DMS153 treated with DMSO at 0.1 percent for 48 hours (cell line): Measurements from ENCODE around the gene TTLL11.
"Not testable (repeated sequence)": the region's sequence is repeated elsewhere in the genome, so short reads cannot be mapped to it uniquely, and the experiment has no call there.

Experiments
- DNase-seq: peaks from one replicate; lab custom pipeline; 2025; ENCODE audit not compliant: unreplicated experiment; lab: John Stamatoyannopoulos, UW

The TTLL11 gene

GRCh38 chr9:122125509-122126330 is 32.6 kb upstream of the TTLL11 start:
- DNase-seq = no peak

DNA sequence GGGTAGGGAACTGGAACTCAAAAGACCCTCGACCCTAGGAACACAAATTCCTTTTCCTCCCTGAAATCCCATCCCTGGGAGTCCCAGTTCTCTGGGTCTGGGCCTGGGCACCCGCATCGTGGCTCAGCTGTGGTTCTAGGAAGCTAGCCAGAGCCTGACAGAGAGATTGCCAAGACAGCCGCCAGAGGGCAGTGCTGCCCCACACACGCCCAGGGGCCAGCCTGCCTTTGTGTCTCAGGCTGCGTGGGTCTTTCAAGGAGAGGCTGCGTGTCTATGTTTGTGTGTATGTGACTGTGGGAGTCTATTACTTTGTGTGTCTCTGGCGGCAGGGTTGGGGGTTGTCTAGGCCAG is 32.0 kb upstream of the TTLL11 start:
- peak; percentile 22 for DNase-seq

- no peak for DNase-seq
Measured at GRCh38 chr9:122124528-122124927, 31.4 kb upstream of the TTLL11 start.

DNA sequence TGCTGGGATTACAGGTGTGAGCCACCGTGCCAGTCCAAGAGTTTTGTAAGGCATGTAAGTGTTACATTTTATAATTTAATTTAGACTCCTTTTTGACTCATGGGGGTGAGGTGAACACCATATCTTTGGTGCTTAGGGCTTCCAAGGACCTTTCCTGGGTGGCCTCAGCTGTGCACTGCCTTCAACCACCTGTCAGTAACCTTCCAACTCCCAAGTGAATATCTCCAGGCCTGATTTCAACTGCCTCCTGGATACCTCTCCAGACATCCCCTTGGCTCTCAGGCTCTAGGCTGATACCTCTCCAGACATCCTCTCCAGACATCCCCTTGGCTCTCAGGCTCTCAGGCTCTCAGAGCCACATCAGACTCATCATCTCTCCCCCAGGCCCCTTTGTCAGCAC is 30.9 kb upstream of the TTLL11 start:
- DNase-seq = no peak

- peak; percentile 13 for DNase-seq
Measured at GRCh38 chr9:122122903-122123632, 30.0 kb upstream of the TTLL11 start.

DNA sequence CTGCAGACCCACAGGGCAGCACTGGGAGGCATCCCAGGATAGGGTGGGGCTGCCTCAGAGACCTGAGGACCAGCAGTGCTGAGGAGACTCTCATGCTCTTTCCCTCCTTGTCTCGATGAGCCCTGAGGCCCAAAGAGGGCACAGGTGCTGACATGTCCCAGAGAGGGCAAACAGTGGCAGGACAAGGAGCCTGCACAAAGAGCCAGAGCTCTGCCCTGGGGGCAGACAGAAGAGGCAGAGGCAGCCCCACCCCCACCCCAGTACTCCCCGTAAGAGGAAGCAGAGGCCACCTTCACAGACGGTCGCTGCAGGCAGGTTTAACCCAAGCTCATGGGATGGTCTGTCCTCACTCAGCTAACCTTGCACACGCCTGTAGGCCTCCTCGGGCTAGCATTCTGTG is 29.4 kb upstream of the TTLL11 start:
- no peak for DNase-seq

DNA sequence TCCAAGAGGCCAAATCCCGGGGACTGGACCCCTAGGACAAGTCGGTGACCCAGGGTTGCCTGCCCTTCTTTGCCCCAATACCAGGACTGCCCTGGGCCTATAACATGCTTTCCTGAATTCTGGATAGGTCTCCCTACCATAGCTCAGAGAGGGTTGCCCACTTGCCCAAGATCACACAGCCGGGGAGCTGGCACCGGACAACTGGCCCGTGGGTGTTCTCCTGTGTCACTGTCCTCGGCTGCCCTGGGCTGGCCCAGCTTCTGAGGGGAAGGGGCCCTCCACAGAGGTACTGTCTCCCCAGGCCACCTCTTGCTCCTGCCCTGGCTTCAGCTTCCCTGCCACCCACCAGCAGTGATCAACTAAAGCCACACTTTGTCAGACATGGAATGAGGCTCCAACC is 28.8 kb upstream of the TTLL11 start:
- DNase-seq = no peak

DNA sequence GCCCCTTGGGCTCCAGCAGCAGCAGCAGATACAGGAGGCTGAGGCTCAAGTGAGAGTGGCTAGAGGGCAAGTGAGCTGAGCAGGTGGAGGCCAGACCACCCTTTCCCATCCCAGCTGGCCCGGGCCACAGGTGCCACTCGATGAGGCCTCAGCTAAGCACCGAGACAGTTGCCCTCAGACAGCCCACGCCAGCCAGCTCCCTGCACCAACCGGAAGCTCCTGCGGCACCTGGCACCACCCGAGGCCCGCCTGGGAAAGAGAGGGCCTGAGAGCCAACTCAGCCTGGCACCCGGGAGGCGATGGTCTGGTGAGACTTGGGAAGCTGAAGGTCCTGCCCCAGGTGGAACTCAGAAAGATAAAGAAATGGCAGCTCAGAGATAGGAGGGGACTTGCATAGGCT is 28.3 kb upstream of the TTLL11 start:
- DNase-seq = no peak

DNA sequence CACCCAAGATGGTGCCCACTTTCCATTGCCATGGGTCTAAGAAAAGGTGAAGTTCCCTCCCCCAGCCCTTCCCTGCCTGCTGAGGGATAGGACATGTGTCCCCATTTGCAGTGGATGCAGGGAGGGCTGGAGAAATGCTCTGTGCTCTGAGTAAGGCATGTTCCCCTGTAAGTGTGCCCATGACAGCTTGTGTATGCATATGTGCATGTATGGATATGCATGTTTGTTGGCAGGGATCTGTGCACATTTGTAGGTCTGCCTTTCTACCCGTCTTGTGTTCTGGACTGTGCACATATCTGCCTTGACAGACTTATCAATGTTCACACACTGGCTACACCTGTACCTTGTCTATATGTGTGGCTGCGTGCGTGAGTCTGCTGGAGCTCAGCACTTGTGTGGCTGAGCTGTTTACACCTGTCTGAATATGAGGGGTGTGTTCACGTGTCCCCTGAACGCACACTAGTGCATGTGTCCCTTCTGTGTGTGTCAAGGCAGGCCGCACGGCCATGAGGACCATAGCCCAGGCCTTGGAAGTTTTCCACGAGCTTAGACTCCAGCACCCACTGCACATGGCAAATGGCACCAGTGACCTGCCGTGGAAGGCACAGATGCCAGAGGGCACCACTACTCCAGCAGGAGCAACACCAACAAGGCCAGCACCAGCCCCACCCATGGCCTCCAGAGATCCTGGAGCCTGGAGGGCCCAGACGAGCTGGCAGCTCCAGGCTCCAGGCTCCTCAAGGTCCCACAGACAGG is 27.4 kb upstream of the TTLL11 start:
- no peak for DNase-seq

- DNase-seq = no peak
Measured at GRCh38 chr9:122119721-122120120, 26.6 kb upstream of the TTLL11 start.

DNA sequence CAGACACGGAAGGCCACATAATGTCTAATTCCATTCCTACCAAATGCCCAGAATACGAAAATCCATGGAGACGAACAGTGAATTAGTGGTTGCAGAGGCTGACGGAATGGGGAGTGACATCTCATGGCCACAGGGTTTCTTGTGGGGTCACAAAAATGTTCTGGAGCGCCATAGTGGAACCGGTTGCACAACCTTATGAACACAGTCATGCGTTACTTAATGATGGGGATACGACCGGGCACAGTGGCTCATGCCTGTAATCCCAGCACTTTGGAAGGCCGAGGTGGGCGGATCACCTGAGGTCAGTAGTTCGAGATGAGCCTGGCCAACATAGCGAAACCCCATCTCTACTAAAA is 26.0 kb upstream of the TTLL11 start:
- no peak for DNase-seq

DNA sequence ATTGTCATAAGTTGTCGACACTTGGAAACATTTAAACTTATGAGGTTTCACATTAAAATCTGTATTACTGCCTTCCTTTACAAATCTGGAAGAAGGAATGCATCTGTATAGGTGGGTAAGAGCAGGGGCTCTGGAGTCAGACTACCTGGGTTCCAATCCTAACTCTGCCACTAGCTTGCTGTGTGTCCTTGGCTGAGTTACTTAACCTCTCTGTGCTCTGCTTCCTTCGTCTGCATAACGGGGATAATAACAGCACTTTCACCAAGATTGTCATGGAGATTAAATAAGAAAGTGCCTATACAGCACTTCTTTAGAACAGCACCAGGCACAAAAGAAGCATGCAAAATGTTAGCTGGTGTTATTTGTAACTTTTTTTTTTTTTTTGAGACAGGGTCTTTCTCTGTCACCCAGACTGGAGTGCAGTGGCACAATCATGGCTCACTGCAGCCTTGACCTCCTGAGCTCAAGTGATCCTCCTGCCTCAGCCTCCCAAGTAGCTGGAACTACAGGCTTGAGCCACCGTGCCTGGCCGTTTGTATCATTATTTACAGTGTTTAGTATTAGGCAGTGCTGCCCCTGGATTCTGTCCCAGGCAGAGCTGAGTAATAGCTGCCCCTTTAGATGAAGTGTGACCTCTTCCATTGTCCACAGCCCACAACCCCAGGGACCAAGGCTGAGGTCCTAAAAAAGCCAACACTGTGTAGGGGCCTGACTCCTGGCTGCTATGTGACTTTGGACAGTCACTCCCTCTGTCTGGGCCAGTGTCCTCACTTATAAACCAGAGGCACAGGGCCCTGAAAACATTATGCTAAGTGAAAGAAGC is 25.4 kb upstream of the TTLL11 start:
- no peak for DNase-seq

DNA sequence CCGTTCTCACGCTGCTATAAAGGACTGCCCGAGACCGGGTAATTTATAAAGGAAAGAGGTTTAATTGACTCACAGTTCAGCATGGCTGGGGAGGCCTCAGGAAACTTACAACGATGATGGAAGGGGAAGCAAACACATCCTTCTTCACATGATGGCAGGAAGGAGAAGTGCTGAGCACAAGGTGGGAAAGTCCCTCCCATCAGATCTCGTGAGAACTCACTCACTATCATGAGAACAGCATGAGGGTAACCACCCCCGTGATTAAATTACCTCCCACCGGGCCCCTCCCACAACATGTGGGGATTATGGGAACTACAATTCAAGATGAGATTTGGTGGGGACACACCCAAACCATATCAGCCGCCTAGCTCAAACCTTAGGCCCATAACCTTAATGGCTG is 24.1 kb upstream of the TTLL11 start:
- not testable (repeated sequence) for DNase-seq

- no peak for DNase-seq
Measured at GRCh38 chr9:122116448-122117173, 23.5 kb upstream of the TTLL11 start.

DNA sequence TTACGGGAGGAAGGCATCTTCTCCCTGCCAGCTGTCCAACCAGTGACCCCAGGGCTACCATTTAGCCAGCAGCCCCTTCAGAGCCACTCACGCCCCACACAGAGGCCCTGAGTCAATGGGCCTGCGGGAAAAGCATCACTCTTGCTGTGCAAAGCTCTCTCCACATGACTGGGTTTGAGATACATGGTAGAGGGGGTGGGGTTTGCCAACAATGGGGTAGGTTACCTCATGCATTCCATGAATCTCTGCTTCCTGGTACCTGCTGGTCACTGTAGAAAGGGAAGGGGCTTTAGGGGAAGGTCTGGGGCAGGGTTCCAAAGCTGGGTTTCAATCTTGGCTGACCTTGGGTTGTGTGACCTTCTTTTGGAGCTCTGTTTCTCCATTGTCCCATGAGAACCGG is 22.9 kb upstream of the TTLL11 start:
- no peak for DNase-seq

GRCh38 chr9:122115176-122116035 is 22.3 kb upstream of the TTLL11 start:
- no peak for DNase-seq

DNA sequence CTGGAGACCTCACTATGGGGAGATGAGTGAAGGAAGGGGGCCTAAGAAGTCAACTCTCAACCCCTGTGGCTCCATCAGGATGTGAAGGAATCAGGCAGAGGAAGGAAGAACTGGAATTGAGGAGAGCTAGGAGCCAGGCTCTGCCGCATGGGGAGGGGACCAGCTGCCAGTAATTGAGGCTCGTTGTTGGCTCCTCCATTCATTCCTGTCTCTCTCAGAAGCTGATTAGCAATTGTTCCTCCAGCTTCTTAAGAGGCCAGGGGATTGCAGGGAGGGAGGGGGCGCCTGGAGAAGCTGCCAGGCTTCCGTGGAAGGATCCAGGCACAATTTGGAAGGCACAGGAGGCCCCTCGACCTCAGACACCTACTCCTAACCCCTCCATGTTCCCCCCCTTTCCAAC is 20.5 kb upstream of the TTLL11 start:
- no peak for DNase-seq

GRCh38 chr9:122112238-122112637 is 19.1 kb upstream of the TTLL11 start:
- DNase-seq = no peak

- no peak for DNase-seq
Measured at GRCh38 chr9:122111413-122112085, 18.4 kb upstream of the TTLL11 start.
